ENCODE results near the gene ZNF394. TPM values are rescaled to one million over a fixed set of nuclear protein-coding genes. Genes with fewer than 3 reads are reported as not detected.

ZNF394 gene
- total and polyA plus RNA-seq, 2 of the 4 experiments (the other 2 are of a cell fraction) = 10.9 to 24.7 TPM

- H2BK120ac ChIP-seq (ENCODE audit: low read depth, low read length) = no peak overlapping the region
- no peak overlapping the region for H3K18ac ChIP-seq (ENCODE audit: low read depth, low read length)
- H3K4me3 ChIP-seq (ENCODE audit: insufficient read depth, low read depth, low read length) = no peak overlapping the region
- in situ Hi-C loops (cut with MboI; ENCODE audit: low sequenced_read_pairs) (no loop called here), dilution Hi-C loops (cut with HindIII; ENCODE audit: low sequenced_read_pairs, unreplicated experiment) (no loop called here), intact Hi-C loops (cut with micrococcal nuclease) (no loop called here)
- peaks cover 28% of the 10 kb centered on the region for H3K36me3 ChIP-seq (ENCODE audit: control insufficient read depth, insufficient read depth, low read length)
- H3K9me1 ChIP-seq (ENCODE audit: insufficient read depth, low read length) = no peaks in the 10 kb centered on the region
- CTCF ChIA-PET = no interaction called here
- no peak overlapping the region for H4K91ac ChIP-seq (ENCODE audit: insufficient read depth, low read depth, low read length)
- DNase-seq (no peak), ATAC-seq (ENCODE audit: low read depth) (no peak)
- H3K56ac ChIP-seq (ENCODE audit: extremely low read depth, insufficient read depth, low read length) = no peak overlapping the region
- H2BK20ac ChIP-seq (ENCODE audit: low read depth, low read length) = no peak overlapping the region
- H3K23ac ChIP-seq (ENCODE audit: low read depth, low read length) = no peak overlapping the region
- H4K5ac ChIP-seq (ENCODE audit: low read depth, low read length) = no peak overlapping the region
- no peak overlapping the region for H4K8ac ChIP-seq (ENCODE audit: low read depth in 2 of 2, low read length in 2 of 2)
- no peaks in the 10 kb centered on the region for H3K27me3 ChIP-seq (ENCODE audit: control insufficient read depth, insufficient read depth, low read length)
- H3K9me3 ChIP-seq (ENCODE audit: control insufficient read depth, insufficient read depth, low read length) = peaks cover 19% of the 10 kb centered on the region
- peaks cover 25 to 37% of the 10 kb centered on the region in 2 experiments for H3K79me1 ChIP-seq (ENCODE audit: low read depth in 1 of 2, low read length in 2 of 2)
- H2AK5ac ChIP-seq (ENCODE audit: low read depth, low read length) = no peak overlapping the region
- TF ChIP-seq MAZ (IDR thresholded peaks at IDR 0.05; ENCODE audit: borderline replicate concordance, low read depth, low read length) = no peak
- TF ChIP-seq CEBPB (IDR thresholded peaks at IDR 0.05; ENCODE audit: low read depth, low read length) = no peak
- TF ChIP-seq RCOR1 (IDR thresholded peaks at IDR 0.05; ENCODE audit: insufficient replicate concordance, low read length) = no peak
- no peak for TF ChIP-seq POLR2A (IDR thresholded peaks at IDR 0.05; ENCODE audit: low read depth, low read length)
- no peak for TF ChIP-seq RFX5 (IDR thresholded peaks at IDR 0.05; ENCODE audit: low read depth, low read length)
- no peak for TF ChIP-seq MXI1 (IDR thresholded peaks at IDR 0.05; ENCODE audit: borderline replicate concordance, low read depth, low read length)
- no peak for TF ChIP-seq BHLHE40 (IDR thresholded peaks at IDR 0.05; ENCODE audit: low read depth, low read length)
- TF ChIP-seq NFE2L2 (IDR thresholded peaks at IDR 0.05; ENCODE audit: low read depth, low read length) = no peak
- TF ChIP-seq USF2 (IDR thresholded peaks at IDR 0.05; ENCODE audit: low read depth, low read length) = no peak
- TF ChIP-seq ELK1 (IDR thresholded peaks at IDR 0.05; ENCODE audit: borderline replicate concordance, low read depth, low read length) = no peak
- no peak for TF ChIP-seq CTCF (conservative IDR thresholded peaks at IDR 0.05; ENCODE audit: low read depth, low read length)
- no peak for TF ChIP-seq RAD21 (IDR thresholded peaks at IDR 0.05; ENCODE audit: low read length)
- no peak for TF ChIP-seq FOS (IDR thresholded peaks at IDR 0.05; ENCODE audit: low read depth, low read length)
- no peak for TF ChIP-seq SMC3 (IDR thresholded peaks at IDR 0.05; ENCODE audit: low read depth, low read length)
- no peak overlapping the region for H3K27ac ChIP-seq (ENCODE audit: insufficient read depth, low read length)
- H4K20me1 ChIP-seq (ENCODE audit: insufficient read depth, low read length) = no peaks in the 10 kb centered on the region
- H2BK15ac ChIP-seq (ENCODE audit: low read depth, low read length) = no peak overlapping the region
- no peak overlapping the region for H3K9ac ChIP-seq (ENCODE audit: low read depth, low read length)
- H3K4me1 ChIP-seq (ENCODE audit: control insufficient read depth, insufficient read depth, low read length) = no peaks in the 10 kb centered on the region
- BruUV-seq (replicated peaks) = no TSS peak
- H3K4ac ChIP-seq (ENCODE audit: low read depth, low read length) = no peak overlapping the region
- no peak overlapping the region for H2AK9ac ChIP-seq (replicated peaks; ENCODE audit: low read depth, low read length, poor library complexity)
- WGBS, 2 experiments (ENCODE audit: extremely low coverage in 2 of 2, insufficient read length in 1 of 2) = no CpG with 5 or more reads among the region's 4 CpGs
- H3K4me2 ChIP-seq (ENCODE audit: low read depth, low read length) = no peak overlapping the region
- POLR2A ChIA-PET (ENCODE audit: unreplicated experiment) = interaction anchor here (0.6 kb wide), 1 partner anchor 11 kb away, joined by 7 read pairs; the partner anchor contains the start of gene ZNF394
- no peak overlapping the region for H3K14ac ChIP-seq (replicated peaks; ENCODE audit: low read depth, low read length)
- no peak overlapping the region for H2AFZ ChIP-seq (replicated peaks; ENCODE audit: low read length, poor library complexity)
- H2BK5ac ChIP-seq (ENCODE audit: low read depth, low read length, poor library complexity, severe bottlenecking) = no peak overlapping the region
Measured at GRCh38 chr7:99489235-99489634, 10.8 kb downstream of the ZNF394 start.
